SK-N-SH treated with all-trans-retinoic acid at 6 μM for 48 hours (cell line): ENCODE measurements around the gene SERHL2.
"Not testable (repeated sequence)": the region's sequence is repeated elsewhere in the genome, so short reads cannot be mapped to it uniquely, and the experiment has no call there.

Source experiments
- ATAC-seq: fragments of 200-7000 bp; cut with Tn5 transposase; 3 replicates; pipeline ENCODE4 v1.9.1; 2020; ENCODE audit warnings: mild to moderate bottlenecking, moderate library complexity
- BACH2 ChIP-seq: fragments of 250-450 bp; sonication (Bioruptor Pico); IDR thresholded peaks from 2 replicates; pipeline ENCODE4 v1.9.0; 2021; ENCODE audit warnings: mild to moderate bottlenecking, borderline replicate concordance
- CREB5 ChIP-seq: fragments of 250-450 bp; sonication (Bioruptor Pico); IDR thresholded peaks from 2 replicates; pipeline ENCODE4 v1.5.1; 2020; ENCODE audit warnings: low read depth, mild to moderate bottlenecking, moderate library complexity
- CSDC2 ChIP-seq: fragments of 250-450 bp; sonication (Bioruptor Pico); IDR thresholded peaks from 2 replicates; pipeline ENCODE4 v1.5.0; 2020; ENCODE audit warnings: mild to moderate bottlenecking, moderate library complexity
- CSRNP3 ChIP-seq: fragments of 250-450 bp; sonication (Bioruptor Pico); IDR thresholded peaks from 2 replicates; pipeline ENCODE4 v1.5.1; 2021; ENCODE audit warnings: mild to moderate bottlenecking, moderate library complexity
- ESRRG ChIP-seq: fragments of 250-450 bp; sonication (Bioruptor Pico); IDR thresholded peaks from 2 replicates; pipeline ENCODE4 v1.6.1; 2021; ENCODE audit warnings: mild to moderate bottlenecking
- GLIS3 ChIP-seq: fragments of 250-450 bp; sonication (Bioruptor Pico); IDR thresholded peaks from 2 replicates; pipeline ENCODE4 v1.5.0; 2020; ENCODE audit warnings: mild to moderate bottlenecking, moderate library complexity
- OSR1 ChIP-seq: fragments of 250-450 bp; sonication (Bioruptor Pico); IDR thresholded peaks from 2 replicates; pipeline ENCODE4 v1.8.0; 2022; ENCODE audit warnings: moderate library complexity, mild to moderate bottlenecking, inconsistent platforms
- PPARA ChIP-seq: fragments of 250-450 bp; sonication (Bioruptor Pico); IDR thresholded peaks from 2 replicates; pipeline ENCODE4 v1.5.0; 2020; ENCODE audit warnings: mild to moderate bottlenecking, borderline replicate concordance
- RARB ChIP-seq: fragments of 250-450 bp; sonication (Bioruptor Pico); IDR thresholded peaks from 2 replicates; pipeline ENCODE4 v1.8.0; 2021; ENCODE audit warnings: mild to moderate bottlenecking, moderate library complexity
- TCF4 ChIP-seq: fragments of 250-450 bp; sonication (Bioruptor Pico); IDR thresholded peaks from 2 replicates; pipeline ENCODE4 v1.8.0; 2021; ENCODE audit warnings: mild to moderate bottlenecking, moderate library complexity, borderline replicate concordance
- TOX ChIP-seq: fragments of 250-450 bp; sonication (Bioruptor Pico); IDR thresholded peaks from 2 replicates; pipeline ENCODE4 v1.8.0; 2021; ENCODE audit warnings: mild to moderate bottlenecking, moderate library complexity, borderline replicate concordance
- TSHZ2 ChIP-seq: fragments of 250-450 bp; sonication (Bioruptor Pico); IDR thresholded peaks from 2 replicates; pipeline ENCODE4 v1.5.0; 2020; ENCODE audit warnings: mild to moderate bottlenecking, moderate library complexity
- ZFP30 ChIP-seq: fragments of 450-650 bp; formaldehyde crosslinking; IDR thresholded peaks from 2 replicates; pipeline ENCODE4 v1.5.0; 2022; ENCODE audit warnings: mild to moderate bottlenecking, moderate library complexity
- ZNF8 ChIP-seq: fragments of 450-650 bp; formaldehyde crosslinking; IDR thresholded peaks from 2 replicates; pipeline ENCODE4 v1.5.0; 2020; ENCODE audit warnings: mild to moderate bottlenecking, moderate library complexity
- TF ChIP-seq, protein P1 (sequence below): fragments of 250-450 bp; sonication (Bioruptor Pico); IDR thresholded peaks from 2 replicates; pipeline ENCODE4 v1.8.0; 2021; ENCODE audit warnings: low read depth, mild to moderate bottlenecking, moderate library complexity, borderline replicate concordance

SERHL2 gene

DNA sequence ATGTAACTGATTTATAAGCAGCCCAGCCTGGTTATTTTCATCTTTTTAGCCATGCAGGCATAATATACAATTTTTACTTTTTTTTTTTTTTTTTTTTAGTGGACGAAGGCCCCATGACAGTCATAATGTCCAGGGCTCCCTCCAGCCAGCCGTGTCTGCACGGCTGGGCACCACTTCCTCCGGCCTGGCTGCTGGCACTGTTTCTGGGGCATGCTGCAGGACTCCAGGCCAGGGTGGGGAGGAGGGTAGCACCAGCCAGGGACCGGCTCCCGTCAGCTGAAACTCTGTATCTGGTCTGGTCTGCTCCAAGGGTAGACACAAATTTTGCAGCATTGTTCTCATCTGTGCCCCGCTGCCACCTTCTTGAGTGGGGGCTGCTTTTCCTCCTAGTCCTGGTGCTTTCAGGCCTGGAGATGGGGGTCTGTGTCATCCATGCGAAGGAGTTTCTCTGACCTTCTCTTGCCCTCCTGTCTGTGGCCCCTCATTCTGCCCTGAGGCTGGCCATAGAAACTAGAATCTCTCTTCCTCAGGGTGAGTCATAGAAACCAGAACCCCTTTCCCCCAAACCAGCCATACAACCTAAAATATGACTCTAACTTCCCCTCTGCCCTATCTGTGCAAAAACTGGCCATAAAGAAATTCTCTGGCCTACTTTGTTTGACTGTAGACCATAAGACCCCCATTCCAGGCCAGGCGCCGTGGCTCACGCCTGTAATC is 25.0 kb upstream of the SERHL2 start:
- ATAC-seq = no peak
- no peak for TF ChIP-seq OSR1
- TF ChIP-seq CSRNP3 (CRISPR knock-in tag) = no peak

- ATAC-seq = not testable (repeated sequence)
Observed at GRCh38 chr22:42529435-42529834, 24.3 kb upstream of the SERHL2 start.

GRCh38 chr22:42531401-42532084 is 22.2 kb upstream of the SERHL2 start:
- not testable (repeated sequence) for ATAC-seq

GRCh38 chr22:42533638-42533977 is 20.1 kb upstream of the SERHL2 start:
- ATAC-seq = no peak
- TF ChIP-seq CSDC2 (CRISPR knock-in tag) = no peak
- TF ChIP-seq TSHZ2 (CRISPR knock-in tag) = no peak
- TF ChIP-seq ZFP30 (CRISPR knock-in tag) = no peak
- no peak for TF ChIP-seq OSR1
- TF ChIP-seq, protein P1, sequence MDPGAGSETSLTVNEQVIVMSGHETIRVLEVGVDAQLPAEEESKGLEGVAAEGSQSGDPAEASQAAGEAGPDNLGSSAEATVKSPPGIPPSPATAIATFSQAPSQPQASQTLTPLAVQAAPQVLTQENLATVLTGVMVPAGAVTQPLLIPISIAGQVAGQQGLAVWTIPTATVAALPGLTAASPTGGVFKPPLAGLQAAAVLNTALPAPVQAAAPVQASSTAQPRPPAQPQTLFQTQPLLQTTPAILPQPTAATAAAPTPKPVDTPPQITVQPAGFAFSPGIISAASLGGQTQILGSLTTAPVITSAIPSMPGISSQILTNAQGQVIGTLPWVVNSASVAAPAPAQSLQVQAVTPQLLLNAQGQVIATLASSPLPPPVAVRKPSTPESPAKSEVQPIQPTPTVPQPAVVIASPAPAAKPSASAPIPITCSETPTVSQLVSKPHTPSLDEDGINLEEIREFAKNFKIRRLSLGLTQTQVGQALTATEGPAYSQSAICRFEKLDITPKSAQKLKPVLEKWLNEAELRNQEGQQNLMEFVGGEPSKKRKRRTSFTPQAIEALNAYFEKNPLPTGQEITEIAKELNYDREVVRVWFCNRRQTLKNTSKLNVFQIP (CRISPR knock-in tag) = no peak
- no peak for TF ChIP-seq ESRRG (CRISPR knock-in tag)
- no peak for TF ChIP-seq GLIS3 (CRISPR knock-in tag)
- TF ChIP-seq CREB5 = no peak
- no peak for TF ChIP-seq ZNF8
- no peak for TF ChIP-seq CSRNP3 (CRISPR knock-in tag)
- no peak for TF ChIP-seq PPARA (CRISPR knock-in tag)
- TF ChIP-seq TCF4 (CRISPR knock-in tag) = no peak
- no peak for TF ChIP-seq RARB (CRISPR knock-in tag)
- no peak for TF ChIP-seq BACH2 (CRISPR knock-in tag)
- TF ChIP-seq TOX (CRISPR knock-in tag) = no peak

DNA sequence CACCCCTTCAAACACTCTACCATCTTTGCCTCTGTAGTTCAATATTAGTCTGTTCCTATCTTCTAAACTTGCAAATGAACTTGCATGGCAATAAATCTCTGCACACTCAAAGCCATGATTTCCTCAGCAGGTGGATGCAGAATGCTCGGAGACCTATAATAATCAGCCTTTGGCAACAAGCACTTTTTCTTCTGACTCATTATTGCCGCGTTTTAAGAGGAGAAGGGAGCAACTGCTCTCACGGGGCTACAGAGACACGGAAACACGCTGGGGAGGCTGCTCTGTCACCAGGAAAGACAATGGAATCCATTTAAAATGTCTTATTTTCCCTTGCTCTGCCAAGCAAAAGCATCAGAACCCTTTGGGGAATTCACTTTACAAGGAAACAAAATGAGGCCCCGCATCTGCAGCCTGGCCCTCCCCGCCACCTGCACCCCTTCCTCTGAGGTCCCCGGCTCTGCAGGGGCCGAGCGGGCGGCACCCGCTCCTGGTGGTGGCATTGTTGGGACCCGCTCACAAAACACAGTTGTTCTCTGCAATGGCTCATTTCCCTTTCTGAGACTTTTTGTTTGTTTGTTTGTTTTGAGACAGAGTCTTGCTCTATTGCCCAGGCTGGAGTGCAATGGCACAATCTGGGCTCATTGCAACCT is 18.5 kb upstream of the SERHL2 start:
- ATAC-seq = not testable (repeated sequence)
